GM10248 (cell line): ENCODE results near the gene CD109.
"Not testable (repeated sequence)": the region's sequence is repeated elsewhere in the genome, so short reads cannot be mapped to it uniquely, and the experiment has no call there.

Experiments
- CTCF ChIA-PET: fragments of 300-600 bp; sonication (Branson Sonifier 250); formaldehyde crosslinking; extraction: SDS; loops from one replicate; lab custom pipeline; 2021; ENCODE audit warnings: antibody characterized with exemption; lab: Yijun Ruan, JAX
- POLR2A ChIA-PET: fragments of 350-650 bp; sonication (Branson Sonifier 250); formaldehyde crosslinking; extraction: SDS; loops from one replicate; lab custom pipeline; 2020; ENCODE audit warnings: antibody characterized with exemption; lab: Yijun Ruan, JAX
- DNase-seq: peaks from one replicate; pipeline ENCODE4 v3.0.0; 2012; ENCODE audit errors: extremely low spot score
- CTCF ChIP-seq: IDR thresholded peaks from 2 replicates; pipeline ENCODE4 v1.5.1; 2012; ENCODE audit warnings: mild to moderate bottlenecking, low read depth; ENCODE audit errors: extremely low read depth, missing control alignments, control extremely low read depth

CD109 gene

GRCh38 chr6:73706971-73707370 lies 11.0 kb downstream of the CD109 start:
- TF ChIP-seq CTCF: no peak
- CTCF ChIA-PET: interaction anchor here (0.8 to 1.8 kb wide), 8 partner anchors 9 to 34 kb away, joined by 3 to 10 read pairs (median 4); no protein-coding TSS in a partner anchor
- POLR2A ChIA-PET: no interaction called here
- no peak for DNase-seq

- POLR2A ChIA-PET: no interaction called here
- no peak for DNase-seq
- CTCF ChIA-PET: no interaction called here
- no peak for TF ChIP-seq CTCF
Measured at GRCh38 chr6:73710470-73710869, 14.5 kb downstream of the CD109 start.

GRCh38 chr6:73710948-73711347 lies 14.9 kb downstream of the CD109 start:
- DNase-seq: no peak
- ChIA-PET POLR2A (no interaction called here), CTCF (no interaction called here)
- no peak for TF ChIP-seq CTCF

- TF ChIP-seq CTCF: no peak
- POLR2A ChIA-PET: no interaction called here
- DNase-seq: no peak
- CTCF ChIA-PET: interaction anchor here (2.2 to 4.9 kb wide), 2 partner anchors 10 to 19 kb away, joined by 7 to 34 read pairs; no protein-coding TSS in a partner anchor
Measured at GRCh38 chr6:73712535-73713173, 16.7 kb downstream of the CD109 start.

- CTCF ChIA-PET: interaction anchor here (1.2 to 4.9 kb wide), 9 partner anchors 8 to 38 kb away, joined by 3 to 34 read pairs (median 7); no protein-coding TSS in a partner anchor
- POLR2A ChIA-PET: no interaction called here
- no peak for TF ChIP-seq CTCF
- DNase-seq: no peak
Measured at GRCh38 chr6:73713426-73714147, 17.6 kb downstream of the CD109 start.

- CTCF ChIA-PET: interaction anchor here (1.0 to 4.9 kb wide), 4 partner anchors 12 to 1494 kb away, joined by 3 to 34 read pairs (median 8); no protein-coding TSS in a partner anchor
- POLR2A ChIA-PET: interaction anchor here (0.6 kb wide), 1 partner anchor 215 kb away, joined by 5 read pairs; no protein-coding TSS in a partner anchor
- not testable (repeated sequence) for DNase-seq
Measured at GRCh38 chr6:73715111-73715508, 19.1 kb downstream of the CD109 start.
